GM23248 (cell line): ENCODE data around the gene C5AR2.

ENCODE experiments used
- EZH2 ChIP-seq: fragments of 200-600 bp; sonication (generic); IDR thresholded peaks from 2 replicates; pipeline ENCODE4 v1.6.1; 2018; ENCODE audit warnings: antibody characterized with exemption, mild to moderate bottlenecking; ENCODE audit not compliant: insufficient read depth, poor library complexity, severe bottlenecking
- EZH2phosphoT487 ChIP-seq: fragments of 200-600 bp; sonication (generic); IDR thresholded peaks from 2 replicates; pipeline ENCODE4 v1.6.1; 2018; ENCODE audit warnings: antibody characterized with exemption, moderate library complexity, mild to moderate bottlenecking, low read depth; ENCODE audit not compliant: insufficient read depth

GRCh38 chr19:47306303-47306702 is 25.7 kb upstream of the C5AR2 start:
- no peak for TF ChIP-seq EZH2
- TF ChIP-seq EZH2phosphoT487 = no peak
